WERI-Rb-1 (cell line): ENCODE data around the gene MFSD12.

Experiments used
- DNase-seq: peaks from one replicate; pipeline ENCODE4 v3.0.0-alpha.2; 2020
- H3K27ac ChIP-seq: fragments of 250-450 bp; sonication (Bioruptor Pico); 2 replicates; pipeline ENCODE4 v1.5.1; 2020; ENCODE audit warnings: mild to moderate bottlenecking, moderate library complexity
- H3K27me3 ChIP-seq: fragments of 250-450 bp; sonication (Bioruptor Pico); 2 replicates; pipeline ENCODE4 v1.5.1; 2021; ENCODE audit warnings: mild to moderate bottlenecking, low read depth, moderate library complexity; ENCODE audit not compliant: insufficient read depth, severe bottlenecking
- H3K36me3 ChIP-seq: fragments of 250-450 bp; sonication (Bioruptor Pico); 2 replicates; pipeline ENCODE4 v1.5.1; 2020; ENCODE audit warnings: mild to moderate bottlenecking, moderate library complexity
- H3K4me3 ChIP-seq: 2 replicates; pipeline ENCODE4 v1.5.1; 2011; ENCODE audit warnings: low read depth, mild to moderate bottlenecking, control low read depth, low read length
- H3K9me3 ChIP-seq: fragments of 250-450 bp; sonication (Bioruptor Pico); 2 replicates; pipeline ENCODE4 v1.5.1; 2021; ENCODE audit warnings: mild to moderate bottlenecking, moderate library complexity; ENCODE audit not compliant: severe bottlenecking
- TF ChIP-seq, protein P1 (sequence below): IDR thresholded peaks from 2 replicates; pipeline ENCODE4 v1.5.1; 2011; ENCODE audit warnings: low read depth, mild to moderate bottlenecking, control low read depth, inconsistent platforms, low read length

MFSD12 gene

DNA sequence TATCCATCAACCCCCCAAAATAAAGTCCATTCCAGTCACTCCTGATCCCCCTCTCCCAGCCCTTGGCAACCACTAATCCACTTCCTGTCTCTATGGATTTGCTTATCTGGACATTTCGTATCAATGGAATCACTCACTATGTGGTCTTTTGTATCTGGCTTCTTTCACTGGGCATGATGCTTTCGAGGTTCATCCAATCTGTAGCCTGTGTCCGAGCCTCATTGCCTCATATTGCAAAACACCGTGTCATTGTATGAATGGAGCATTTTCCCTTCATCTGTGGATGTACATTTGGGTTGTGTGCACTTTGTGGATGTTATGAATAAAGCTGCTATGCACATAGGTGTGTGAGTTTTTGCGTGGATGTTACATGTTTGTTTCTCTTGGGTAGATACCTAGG is 52.7 kb downstream of the MFSD12 start:
- no peaks in the 10 kb centered on the region for H3K27me3 ChIP-seq
- peak overlapping the region; percentile 89; the same call in 1 of the 2 replicates for H3K27ac ChIP-seq
- DNase-seq = no peak
- TF ChIP-seq, protein P1, sequence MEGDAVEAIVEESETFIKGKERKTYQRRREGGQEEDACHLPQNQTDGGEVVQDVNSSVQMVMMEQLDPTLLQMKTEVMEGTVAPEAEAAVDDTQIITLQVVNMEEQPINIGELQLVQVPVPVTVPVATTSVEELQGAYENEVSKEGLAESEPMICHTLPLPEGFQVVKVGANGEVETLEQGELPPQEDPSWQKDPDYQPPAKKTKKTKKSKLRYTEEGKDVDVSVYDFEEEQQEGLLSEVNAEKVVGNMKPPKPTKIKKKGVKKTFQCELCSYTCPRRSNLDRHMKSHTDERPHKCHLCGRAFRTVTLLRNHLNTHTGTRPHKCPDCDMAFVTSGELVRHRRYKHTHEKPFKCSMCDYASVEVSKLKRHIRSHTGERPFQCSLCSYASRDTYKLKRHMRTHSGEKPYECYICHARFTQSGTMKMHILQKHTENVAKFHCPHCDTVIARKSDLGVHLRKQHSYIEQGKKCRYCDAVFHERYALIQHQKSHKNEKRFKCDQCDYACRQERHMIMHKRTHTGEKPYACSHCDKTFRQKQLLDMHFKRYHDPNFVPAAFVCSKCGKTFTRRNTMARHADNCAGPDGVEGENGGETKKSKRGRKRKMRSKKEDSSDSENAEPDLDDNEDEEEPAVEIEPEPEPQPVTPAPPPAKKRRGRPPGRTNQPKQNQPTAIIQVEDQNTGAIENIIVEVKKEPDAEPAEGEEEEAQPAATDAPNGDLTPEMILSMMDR = no peak
- no peak overlapping the region for H3K4me3 ChIP-seq
- H3K9me3 ChIP-seq = no peaks in the 10 kb centered on the region
- H3K36me3 ChIP-seq = peaks cover 20% of the 10 kb centered on the region

DNA sequence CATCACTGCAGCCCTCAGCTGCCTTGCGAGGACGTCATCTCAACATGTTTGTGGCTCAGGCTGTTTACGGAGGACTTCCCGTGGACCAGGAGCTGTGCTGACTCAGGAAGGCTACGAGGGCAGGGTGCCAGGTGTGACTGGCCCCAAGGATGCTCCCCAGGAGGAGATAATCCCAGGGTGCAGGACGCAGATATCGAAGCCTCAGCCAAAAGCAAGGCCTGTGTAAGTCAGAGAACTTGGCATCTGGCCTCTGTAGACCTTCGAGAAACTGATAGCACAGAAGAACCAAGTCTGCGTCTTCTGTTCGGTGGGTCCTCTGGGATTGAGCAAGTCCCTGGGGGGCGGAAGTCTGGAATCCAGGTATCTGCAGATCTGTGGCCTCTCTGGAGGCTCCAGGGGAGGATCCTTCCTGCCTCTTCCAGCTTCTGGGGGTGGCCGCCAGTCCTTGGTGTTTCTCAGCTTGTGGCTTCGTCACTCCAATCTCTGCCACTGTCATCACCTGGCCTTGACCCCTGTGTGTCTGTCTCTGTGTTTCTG is 54.3 kb downstream of the MFSD12 start:
- no peaks in the 10 kb centered on the region for H3K27me3 ChIP-seq

DNA sequence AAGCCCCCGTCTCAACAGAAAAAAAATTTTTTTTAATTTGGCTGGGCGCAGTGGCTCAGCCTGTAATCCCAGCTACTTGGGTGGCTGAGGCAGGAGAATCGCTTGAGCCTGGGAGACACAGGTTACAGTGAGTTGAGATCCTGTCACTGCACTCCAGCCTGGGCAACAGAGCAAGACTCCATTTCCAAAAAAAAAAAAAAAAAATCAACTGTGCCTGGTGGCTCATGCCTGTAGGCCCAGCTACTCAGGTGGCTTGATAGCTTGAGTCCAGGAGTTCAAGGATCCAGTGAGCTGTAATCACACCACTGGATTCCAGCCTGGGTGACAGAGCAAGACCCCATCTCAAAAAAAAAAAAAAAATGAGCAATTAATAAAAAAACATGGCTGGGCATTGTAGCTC is 55.6 kb downstream of the MFSD12 start:
- TF ChIP-seq, protein P1 = no peak
- no peak overlapping the region for H3K27ac ChIP-seq

More for the DNA sequence above, 54.3 kb downstream of the MFSD12 start:
- Histone ChIP-seq H3K27ac (no peak overlapping the region), H3K9me3 (no peaks in the 10 kb centered on the region), H3K36me3 (peaks cover 4% of the 10 kb centered on the region), H3K4me3 (no peak overlapping the region)
- TF ChIP-seq, protein P1 = no peak
- no peak for DNase-seq

DNA sequence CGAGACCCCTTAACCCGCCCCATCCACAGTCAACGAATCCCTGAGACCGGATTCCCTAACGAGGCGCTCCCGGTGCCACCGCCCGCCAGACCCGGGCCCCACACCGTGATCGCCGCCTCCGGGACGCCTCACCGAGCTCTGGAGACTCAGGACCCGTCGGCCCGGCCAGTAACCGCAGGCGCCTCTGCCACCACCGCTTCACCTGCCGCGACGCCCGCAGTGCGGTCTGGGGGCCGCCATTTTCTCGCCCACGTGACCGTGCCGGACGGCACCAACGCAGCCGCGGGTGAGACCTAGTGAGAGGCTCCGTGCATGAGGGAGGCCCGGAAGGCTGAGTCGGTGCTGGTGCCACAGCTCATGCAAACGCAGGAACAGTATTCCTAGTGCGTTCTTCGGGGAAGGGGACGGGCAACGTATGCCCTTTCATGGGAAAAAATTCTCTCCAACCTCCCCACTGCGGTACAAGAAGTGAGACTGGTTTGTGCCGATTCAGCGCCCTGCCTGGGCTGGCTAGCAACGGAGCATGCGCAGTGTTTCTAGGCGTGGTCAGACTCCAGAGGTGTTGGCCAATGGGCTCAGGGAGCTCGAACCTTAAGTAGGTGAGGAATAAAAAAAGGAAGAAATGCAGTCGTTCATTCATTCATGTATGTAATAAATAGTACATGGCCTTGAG is 56.8 kb downstream of the MFSD12 start, which contains the start of gene DOHH:
TSS of gene DOHH (minus strand) at position 246 of the 673 bp plus-strand sequence. CDS start 3,860 bp downstream, outside the sequence.
- peak; percentile 97 for DNase-seq
- Histone ChIP-seq H3K27ac (peak within 1 kb of the TSS; percentile 100), H3K27me3 (no peaks in the 10 kb centered on the region), H3K4me3 (peak within 1 kb of the TSS; percentile 73), H3K36me3 (peaks cover 10% of the 10 kb centered on the region), H3K9me3 (no peaks in the 10 kb centered on the region)
- TF ChIP-seq, protein P1 = no peak

More for the DNA sequence above, 55.6 kb downstream of the MFSD12 start:
- no peak for DNase-seq
- Histone ChIP-seq H3K4me3 (no peak overlapping the region), H3K27me3 (no peaks in the 10 kb centered on the region), H3K9me3 (no peaks in the 10 kb centered on the region), H3K36me3 (no peaks in the 10 kb centered on the region)

DNA sequence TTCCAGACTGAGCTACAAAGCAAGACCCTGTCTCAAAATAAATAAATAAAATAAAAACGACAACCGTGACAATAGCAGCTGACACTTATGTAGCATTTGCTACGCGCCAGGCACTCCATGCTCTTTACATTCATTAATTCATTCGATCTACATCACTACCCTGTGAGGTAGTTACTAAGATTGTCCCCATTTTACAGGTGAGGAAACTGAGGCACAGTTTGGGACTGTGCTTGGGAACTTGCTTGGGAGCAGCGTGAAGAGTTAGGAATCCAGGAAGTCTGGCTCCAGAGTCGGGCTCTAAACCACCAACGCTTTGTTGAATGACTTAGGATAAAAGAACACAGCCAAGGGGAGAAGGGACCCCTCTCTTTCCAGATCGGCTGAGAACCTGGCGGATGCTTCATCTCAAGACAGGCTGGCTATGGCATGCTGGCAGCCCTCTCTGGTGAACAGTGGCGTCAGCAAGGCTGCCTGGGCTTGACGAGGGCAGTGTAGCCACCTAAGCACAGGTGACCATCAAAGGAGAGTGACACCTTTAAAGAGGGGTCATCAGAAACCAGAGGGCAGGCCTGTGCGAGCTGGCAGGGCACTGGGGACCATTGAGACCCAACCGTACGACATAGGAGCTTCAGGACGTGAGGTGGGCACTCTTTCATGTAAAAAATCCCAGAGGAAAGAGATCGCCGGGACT is 57.5 kb downstream of the MFSD12 start:
- Histone ChIP-seq H3K27me3 (no peaks in the 10 kb centered on the region), H3K9me3 (no peaks in the 10 kb centered on the region), H3K36me3 (peaks cover 17% of the 10 kb centered on the region), H3K4me3 (peak overlapping the region; percentile 73), H3K27ac (peak overlapping the region; percentile 100)
- TF ChIP-seq, protein P1 = no peak
- no peak for DNase-seq
